Lower lobe of right lung (tissue), 2 donors: ENCODE results near the gene RBM3. TPM values are rescaled to one million over a fixed set of nuclear protein-coding genes. Genes with fewer than 3 reads are reported as not detected.

Experiments
- ATAC-seq, 2 donors: fragments of 200-7000 bp; cut with Tn5 transposase; one replicate each; pipeline ENCODE4 v1.9.1; 2020 to 2022; ENCODE audit warnings: mild to moderate bottlenecking in 2 of 2, moderate library complexity in 2 of 2
- DNase-seq: peaks from one replicate; pipeline ENCODE4 v3.0.0-alpha.2; 2020
- H3K27ac ChIP-seq: fragments of 200-600 bp; one replicate; pipeline ENCODE4 v1.8.0; 2022
- H3K27me3 ChIP-seq: fragments of 200-600 bp; one replicate; pipeline ENCODE4 v1.8.0; 2022; ENCODE audit warnings: low read depth
- H3K36me3 ChIP-seq: fragments of 200-600 bp; one replicate; pipeline ENCODE4 v1.8.0; 2022; ENCODE audit warnings: mild to moderate bottlenecking
- H3K4me1 ChIP-seq: fragments of 200-600 bp; one replicate; pipeline ENCODE4 v1.8.0; 2022
- H3K4me3 ChIP-seq: fragments of 200-600 bp; one replicate; pipeline ENCODE4 v1.8.0; 2022; ENCODE audit warnings: mild to moderate bottlenecking
- H3K9me3 ChIP-seq: fragments of 200-600 bp; one replicate; pipeline ENCODE4 v1.8.0; 2022
- CTCF ChIP-seq: fragments of 200-600 bp; IDR thresholded peaks from one replicate; pipeline ENCODE4 v1.8.0; 2022; ENCODE audit warnings: antibody characterized with exemption, mild to moderate bottlenecking
- intact Hi-C: fragments of 100-400 bp; cut with DNase I; formaldehyde crosslinking; loops from one replicate; pipeline ENCODE4 v1.11.0; 2022
- total RNA-seq: library from RNA; stranded (reverse); fragmentation: NEBNext Ultra II Directional; extraction: Animal tissue kit (Norgen Biotek cat#: 25700); gene quantifications from one replicate; pipeline ENCODE4 v1.2.1, GENCODE V29; 2021
- donor health status: DM: no; HTN: yes; CAD: no; lungs with severe emphysema.

RBM3 gene
- total RNA-seq, 1 donor from 2014 or later = 157 TPM

- H3K27me3 ChIP-seq = no peaks in the 10 kb centered on the region
- DNase-seq (no peak), ATAC-seq (no peak)
- H3K9me3 ChIP-seq = no peaks in the 10 kb centered on the region
- H3K4me1 ChIP-seq = no peaks in the 10 kb centered on the region
- no peak overlapping the region for H3K4me3 ChIP-seq
- H3K36me3 ChIP-seq = peaks cover 3% of the 10 kb centered on the region
- H3K27ac ChIP-seq = no peak overlapping the region
- TF ChIP-seq CTCF = no peak
- intact Hi-C loops = no loop called here
These were observed 41.1 kb upstream of the RBM3 start for GRCh38 chrX:48533165-48533564.

- H3K27ac ChIP-seq = peak overlapping the region; percentile 88
- H3K4me3 ChIP-seq = peak overlapping the region; percentile 64
- intact Hi-C loops = no loop called here
These were observed 35.5 kb upstream of the RBM3 start for GRCh38 chrX:48538641-48539344.

GRCh38 chrX:48539345-48540027, 34.8 kb upstream of the RBM3 start, which contains the start of gene TBC1D25:
Gene TBC1D25, plus strand, starts transcription at chrX:48539714. Its CDS starts 84 bp downstream, at chrX:48539798.
- TF ChIP-seq CTCF = peak; percentile 48
- peak within 1 kb of the TSS; percentile 88 for H3K27ac ChIP-seq
- intact Hi-C loops = no loop called here

More at GRCh38 chrX:48538641-48539344, 35.5 kb upstream of the RBM3 start:
- H3K36me3 ChIP-seq = peaks cover 8% of the 10 kb centered on the region
- H3K4me1 ChIP-seq = no peaks in the 10 kb centered on the region
- no peaks in the 10 kb centered on the region for H3K9me3 ChIP-seq
- ATAC-seq (no peak), DNase-seq (no peak)
- no peaks in the 10 kb centered on the region for H3K27me3 ChIP-seq
- TF ChIP-seq CTCF = no peak

GRCh38 chrX:48540028-48540375, 34.3 kb upstream of the RBM3 start:
- Histone ChIP-seq H3K9me3 (no peaks in the 10 kb centered on the region), H3K36me3 (peaks cover 20% of the 10 kb centered on the region), H3K4me1 (no peaks in the 10 kb centered on the region), H3K27ac (peak overlapping the region; percentile 88), H3K27me3 (no peaks in the 10 kb centered on the region), H3K4me3 (peak overlapping the region; percentile 64)
- DNase-seq = no peak
- intact Hi-C loops = no loop called here
- peak; percentile 83 for ATAC-seq
- no peak for TF ChIP-seq CTCF

More at GRCh38 chrX:48539345-48540027, 34.8 kb upstream of the RBM3 start, which contains the start of gene TBC1D25:
- Histone ChIP-seq H3K36me3 (peaks cover 15% of the 10 kb centered on the region), H3K4me3 (peak within 1 kb of the TSS; percentile 64), H3K27me3 (no peaks in the 10 kb centered on the region), H3K9me3 (no peaks in the 10 kb centered on the region), H3K4me1 (no peaks in the 10 kb centered on the region)
- peak; percentile 99 for DNase-seq
- ATAC-seq = peak; percentile 95 to 97

- H3K9me3 ChIP-seq = no peaks in the 10 kb centered on the region
- H3K36me3 ChIP-seq = peaks cover 25% of the 10 kb centered on the region
- no peaks in the 10 kb centered on the region for H3K4me1 ChIP-seq
- no peak for ATAC-seq
- intact Hi-C loops = no loop called here
- no peaks in the 10 kb centered on the region for H3K27me3 ChIP-seq
- no peak for DNase-seq
- TF ChIP-seq CTCF = no peak
- H3K27ac ChIP-seq = peak overlapping the region; percentile 88
- H3K4me3 ChIP-seq = peak overlapping the region; percentile 64
These were observed 33.8 kb upstream of the RBM3 start for GRCh38 chrX:48540480-48540879.
